GM23338 (cell line): ENCODE measurements around the gene SVOPL. TPM values are rescaled to one million over a fixed set of nuclear protein-coding genes. Genes with fewer than 3 reads are reported as not detected.

Source experiments
- ATAC-seq: fragments of 200-7000 bp; cut with Tn5 transposase; 3 replicates; pipeline ENCODE4 v1.9.1; 2020
- DNase-seq: peaks from one replicate; pipeline ENCODE4 v3.0.0-alpha.2; 2015; ENCODE audit warnings: low spot score
- H2AFZ ChIP-seq: fragments of 200-600 bp; sonication (generic); 2 replicates; pipeline ENCODE4 v1.8.0; 2016; ENCODE audit warnings: antibody characterized with exemption, mild to moderate bottlenecking, moderate library complexity
- H3F3A ChIP-seq: fragments of 200-600 bp; sonication (generic); replicated peaks from 2 replicates; pipeline ENCODE4 v1.8.0; 2017; ENCODE audit warnings: antibody characterized with exemption, mixed run types, low read depth
- H3K27ac ChIP-seq: fragments of 200-600 bp; sonication (generic); 2 replicates; pipeline ENCODE4 v1.6.1; 2016; ENCODE audit warnings: low read depth
- H3K27me3 ChIP-seq: fragments of 200-600 bp; sonication (generic); 2 replicates; pipeline ENCODE4 v1.8.0; 2016; ENCODE audit warnings: mild to moderate bottlenecking, mixed run types, moderate library complexity; ENCODE audit not compliant: insufficient read depth
- H3K36me3 ChIP-seq: fragments of 200-600 bp; sonication (generic); 2 replicates; pipeline ENCODE4 v1.8.0; 2016; ENCODE audit warnings: mild to moderate bottlenecking; ENCODE audit not compliant: insufficient read depth
- H3K4me1 ChIP-seq: fragments of 200-600 bp; sonication (generic); 2 replicates; pipeline ENCODE4 v1.8.0; 2016; ENCODE audit warnings: mild to moderate bottlenecking, moderate library complexity; ENCODE audit not compliant: insufficient read depth
- H3K4me2 ChIP-seq: fragments of 200-600 bp; sonication (generic); 2 replicates; pipeline ENCODE4 v1.7.1; 2017; ENCODE audit warnings: mixed run types
- H3K4me3 ChIP-seq: fragments of 200-600 bp; sonication (generic); 2 replicates; pipeline ENCODE4 v1.6.1; 2016; ENCODE audit warnings: mixed run types
- H3K79me2 ChIP-seq: fragments of 200-600 bp; sonication (generic); replicated peaks from 2 replicates; pipeline ENCODE4 v1.8.0; 2017; ENCODE audit warnings: mild to moderate bottlenecking; ENCODE audit not compliant: insufficient read depth
- H3K9me2 ChIP-seq: fragments of 200-600 bp; sonication (generic); 2 replicates; pipeline ENCODE4 v1.8.0; 2017; ENCODE audit not compliant: insufficient read depth
- H4K20me1 ChIP-seq: fragments of 200-600 bp; sonication (generic); replicated peaks from 2 replicates; pipeline ENCODE4 v1.8.0; 2017; ENCODE audit warnings: mild to moderate bottlenecking; ENCODE audit not compliant: insufficient read depth
- H3K27ac Mint-ChIP-seq: 2 replicates; pipeline ENCODE4 v1.8.0; 2020; ENCODE audit warnings: inconsistent platforms, mild to moderate bottlenecking, moderate library complexity, mixed read lengths
- H3K27me3 Mint-ChIP-seq: 3 replicates; pipeline ENCODE4 v1.8.0; 2022; ENCODE audit warnings: low read depth, mild to moderate bottlenecking, moderate library complexity, mixed read lengths, inconsistent platforms; ENCODE audit not compliant: insufficient read depth, poor library complexity
- H3K36me3 Mint-ChIP-seq: 3 replicates; pipeline ENCODE4 v1.8.0; 2021; ENCODE audit warnings: low read depth, mild to moderate bottlenecking, inconsistent platforms, moderate library complexity, mixed read lengths
- H3K4me1 Mint-ChIP-seq: 3 replicates; pipeline ENCODE4 v1.8.0; 2020; ENCODE audit warnings: mild to moderate bottlenecking, inconsistent platforms, mixed read lengths
- H3K4me3 Mint-ChIP-seq: 3 replicates; pipeline ENCODE4 v1.8.0; 2021; ENCODE audit warnings: moderate library complexity, mild to moderate bottlenecking, inconsistent platforms, mixed read lengths
- H3K9me3 Mint-ChIP-seq: 3 replicates; pipeline ENCODE4 v1.8.0; 2020; ENCODE audit warnings: moderate library complexity, mild to moderate bottlenecking, inconsistent platforms, mixed read lengths
- CREB1 ChIP-seq: fragments of 250-450 bp; sonication (Bioruptor Pico); IDR thresholded peaks from 2 replicates; pipeline ENCODE4 v1.5.0; 2020; ENCODE audit warnings: low read depth, mild to moderate bottlenecking, moderate library complexity
- ETS1 ChIP-seq: IDR thresholded peaks from 2 replicates; pipeline ENCODE4 v1.6.1; 2016; ENCODE audit warnings: antibody characterized with exemption
- EZH2 ChIP-seq: fragments of 200-600 bp; sonication (generic); IDR thresholded peaks from one replicate; pipeline ENCODE4 v1.8.0; 2017; ENCODE audit warnings: antibody characterized with exemption, mild to moderate bottlenecking, low read depth; ENCODE audit not compliant: unreplicated experiment
- EZH2phosphoT487 ChIP-seq: fragments of 200-600 bp; sonication (generic); IDR thresholded peaks from one replicate; pipeline ENCODE4 v1.8.1; 2018; ENCODE audit warnings: antibody characterized with exemption; ENCODE audit not compliant: unreplicated experiment
- NANOG ChIP-seq: IDR thresholded peaks from 2 replicates; pipeline ENCODE4 v1.6.1; 2016; ENCODE audit warnings: antibody characterized with exemption, borderline replicate concordance
- POLR2AphosphoS5 ChIP-seq: IDR thresholded peaks from 2 replicates; pipeline ENCODE4 v1.6.1; 2016; ENCODE audit warnings: antibody characterized with exemption, low read depth
- REST ChIP-seq: IDR thresholded peaks from one replicate; pipeline ENCODE4 v1.6.1; 2018; ENCODE audit warnings: antibody characterized with exemption; ENCODE audit not compliant: unreplicated experiment
- STAT1 ChIP-seq: IDR thresholded peaks from one replicate; pipeline ENCODE4 v1.6.1; 2016; ENCODE audit warnings: antibody characterized with exemption; ENCODE audit not compliant: unreplicated experiment
- ZNF114 ChIP-seq: fragments of 250-450 bp; sonication (Bioruptor Pico); IDR thresholded peaks from 2 replicates; pipeline ENCODE4 v1.5.0; 2020; ENCODE audit warnings: mild to moderate bottlenecking, moderate library complexity
- ZNF331 ChIP-seq: fragments of 250-450 bp; sonication (Bioruptor Pico); IDR thresholded peaks from 2 replicates; pipeline ENCODE4 v1.5.0; 2020; ENCODE audit warnings: low read depth, mild to moderate bottlenecking, moderate library complexity
- ZNF462 ChIP-seq: fragments of 250-450 bp; sonication (Bioruptor Pico); IDR thresholded peaks from 2 replicates; pipeline ENCODE4 v1.5.0; 2020; ENCODE audit warnings: mild to moderate bottlenecking, moderate library complexity
- polyA plus RNA-seq: library from polyadenylated mRNA; unstranded; fragments of >200 nt; fragmentation: Nextera tagmentation; extraction: Ambion mirVana; gene quantifications from 2 replicates; pipeline ENCODE4 v1.2.1, GENCODE V29; 2016
- total RNA-seq: library from RNA; depleted of rRNA; stranded (reverse); fragments of >200 nt; shearing (Covaris generic); gene quantifications from 2 replicates; pipeline ENCODE4 v1.2.3, GENCODE V29; 2014

Gene SVOPL
- total and polyA plus RNA-seq, 2 experiments from 2014 or later = 1.4 to 2.1 TPM

GRCh38 chr7:138575897-138576428, 125.2 kb downstream of the SVOPL start:
- ATAC-seq = no peak

GRCh38 chr7:138573741-138574140, 127.4 kb downstream of the SVOPL start:
- H3K36me3 Mint-ChIP-seq = peaks cover 86% of the 10 kb centered on the region
- Histone ChIP-seq H3K79me2 (peaks cover 18% of the 10 kb centered on the region), H3K4me1 (no peaks in the 10 kb centered on the region), H3K4me3 (no peak overlapping the region), H3K36me3 (peaks cover 83% of the 10 kb centered on the region), H4K20me1 (no peaks in the 10 kb centered on the region), H3K27me3 (no peaks in the 10 kb centered on the region), H3K27ac (no peak overlapping the region), H3K4me2 (no peak overlapping the region), H2AFZ (no peak overlapping the region), H3K9me2 (no peaks in the 10 kb centered on the region), H3F3A (0 out of 2 replicates have a peak, but pooled peaks cover 5% of the 10 kb centered on the region)
- DNase-seq = no peak
- H3K9me3 Mint-ChIP-seq = no peaks in the 10 kb centered on the region
- H3K4me3 Mint-ChIP-seq = no peak overlapping the region
- no peak for ATAC-seq
- H3K27ac Mint-ChIP-seq = no peak overlapping the region; the same call in 1 of the 2 replicates
- peaks cover 3% of the 10 kb centered on the region; the same call in 1 of the 3 replicates for H3K4me1 Mint-ChIP-seq
- peaks cover 1% of the 10 kb centered on the region for H3K27me3 Mint-ChIP-seq
- TF ChIP-seq NANOG = no peak
- no peak for TF ChIP-seq EZH2phosphoT487
- no peak for TF ChIP-seq ETS1
- TF ChIP-seq STAT1 = no peak
- no peak for TF ChIP-seq POLR2AphosphoS5
- TF ChIP-seq ZNF114 (CRISPR knock-in tag) = no peak
- no peak for TF ChIP-seq ZNF462 (CRISPR knock-in tag)
- TF ChIP-seq EZH2 = no peak
- no peak for TF ChIP-seq REST
- no peak for TF ChIP-seq ZNF331 (CRISPR knock-in tag)

More at GRCh38 chr7:138575897-138576428, 125.2 kb downstream of the SVOPL start:
- Mint-ChIP-seq H3K4me1 (peaks cover 3% of the 10 kb centered on the region; the same call in 1 of the 3 replicates), H3K4me3 (no peak overlapping the region), H3K27ac (peak overlapping the region; percentile 17; the same call in 1 of the 2 replicates), H3K9me3 (no peaks in the 10 kb centered on the region), H3K36me3 (peaks cover 87% of the 10 kb centered on the region), H3K27me3 (peaks cover 1% of the 10 kb centered on the region)
- no peaks in the 10 kb centered on the region for H3K27me3 ChIP-seq
- H4K20me1 ChIP-seq = no peaks in the 10 kb centered on the region
- no peak for TF ChIP-seq CREB1
- no peak for TF ChIP-seq POLR2AphosphoS5
- no peak for TF ChIP-seq STAT1
- DNase-seq = no peak
- H3K36me3 ChIP-seq = peaks cover 83% of the 10 kb centered on the region
- 0 out of 2 replicates have a peak overlapping the region, but pooled peaks have one; percentile 24 for H3K27ac ChIP-seq
- no peaks in the 10 kb centered on the region for H3K4me1 ChIP-seq
- H3K9me2 ChIP-seq = no peaks in the 10 kb centered on the region
- H3K4me2 ChIP-seq = no peak overlapping the region
- H2AFZ ChIP-seq = no peak overlapping the region
- H3K4me3 ChIP-seq = no peak overlapping the region
- H3K79me2 ChIP-seq = peaks cover 11% of the 10 kb centered on the region
- 0 out of 2 replicates have a peak, but pooled peaks cover 9% of the 10 kb centered on the region for H3F3A ChIP-seq
